Right hindlimb (tissue), 1 donor: Measurements from ENCODE around the gene GNAI2.
"Not testable (repeated sequence)": the region's sequence is repeated elsewhere in the genome, so short reads cannot be mapped to it uniquely, and the experiment has no call there.

Source experiments
- DNase-seq: peaks from one replicate; pipeline ENCODE4 v3.0.0-alpha.2; 2018

The GNAI2 gene

DNA sequence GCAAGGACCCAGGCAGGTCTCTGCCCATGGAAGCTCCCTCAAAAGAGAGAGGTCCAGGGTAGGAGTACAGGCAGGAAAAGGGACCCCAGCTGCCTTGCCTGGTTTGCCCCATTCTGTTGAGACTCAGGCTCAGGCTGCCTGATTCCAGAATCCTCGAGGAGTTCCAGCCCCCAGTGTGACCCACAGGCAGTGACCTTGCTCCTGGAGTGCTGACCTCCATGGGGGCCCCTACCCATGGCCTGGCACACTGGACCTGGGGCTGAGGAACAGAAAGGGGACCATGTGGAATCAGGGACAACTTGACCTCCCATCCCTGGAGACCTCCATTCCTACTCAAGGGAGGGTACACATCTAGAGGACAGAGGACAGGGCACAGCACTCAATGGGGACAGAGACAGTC lies 29.6 kb downstream of the GNAI2 start:
- no peak for DNase-seq

DNA sequence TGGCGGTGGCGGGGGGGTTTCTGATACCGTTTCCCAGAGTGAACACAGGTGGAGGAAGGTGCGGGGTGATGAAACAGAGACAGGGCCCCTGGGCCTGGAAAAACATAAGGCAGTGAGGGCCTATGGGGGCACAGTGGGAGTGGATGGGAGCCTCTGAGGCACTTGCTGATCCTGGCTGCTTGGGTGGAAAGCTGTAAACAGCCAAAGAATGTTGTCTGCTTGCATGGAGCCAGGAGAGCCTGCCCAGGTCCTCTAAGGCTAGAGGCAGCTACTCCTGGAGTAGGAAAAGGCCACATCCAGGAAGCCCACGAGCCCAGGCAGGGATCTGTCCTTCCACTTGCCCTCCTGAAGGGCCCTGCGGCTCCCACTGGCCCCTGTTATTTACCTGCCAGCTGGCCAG lies 30.0 kb downstream of the GNAI2 start:
- DNase-seq: no peak

DNA sequence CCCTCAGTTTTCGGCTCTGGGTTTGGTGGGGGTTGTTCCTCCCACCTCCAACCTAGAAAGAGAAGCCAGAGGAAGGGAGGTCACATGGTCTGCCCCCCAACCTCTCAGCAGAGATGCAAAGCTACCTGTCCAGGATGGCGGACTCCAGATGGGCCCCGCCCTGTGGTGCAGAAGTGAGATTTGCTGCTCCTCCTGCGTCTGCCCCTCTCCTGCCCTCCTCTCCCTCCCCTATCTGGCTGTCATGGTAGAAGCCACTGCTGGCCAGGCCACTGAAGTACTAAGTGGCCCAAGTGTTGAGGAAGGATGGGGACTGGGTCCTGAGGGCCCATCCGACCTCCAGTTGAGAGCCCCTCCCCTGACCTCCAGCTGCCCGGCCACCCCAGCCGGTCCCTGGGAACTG lies 30.8 kb downstream of the GNAI2 start:
- no peak for DNase-seq

DNA sequence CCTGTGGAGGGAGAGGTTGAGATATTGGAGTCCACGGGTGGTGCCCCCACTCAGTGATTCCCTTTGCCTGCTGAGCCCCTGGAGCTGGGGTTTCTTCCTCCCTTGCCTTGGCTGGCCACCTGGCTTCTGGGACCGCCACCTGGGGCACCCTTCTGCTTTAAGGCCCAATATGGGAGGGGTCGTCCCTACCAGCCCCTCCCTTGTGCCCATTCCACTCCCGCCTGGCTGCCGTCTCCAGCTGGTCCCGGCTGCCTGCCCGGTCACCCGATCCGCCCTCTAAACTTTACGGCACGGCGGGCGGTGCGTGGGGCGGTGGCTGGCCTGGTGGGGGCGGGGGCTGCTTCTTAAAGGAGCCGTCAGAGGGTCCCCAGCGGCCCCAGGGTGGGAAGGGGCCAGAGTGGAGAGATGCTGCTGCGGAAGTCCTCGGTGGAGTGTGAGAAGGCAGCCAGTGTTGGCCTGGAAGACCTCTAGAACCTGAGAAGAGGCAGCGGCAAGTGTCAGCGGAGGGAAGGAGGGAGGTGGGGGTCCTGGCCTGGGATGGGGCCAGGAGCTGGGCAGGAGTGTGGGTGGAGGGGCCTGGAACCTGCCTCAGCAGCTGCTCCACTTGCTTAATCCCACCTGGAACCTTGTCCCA lies 31.4 kb downstream of the GNAI2 start:
- peak; percentile 89 for DNase-seq

DNA sequence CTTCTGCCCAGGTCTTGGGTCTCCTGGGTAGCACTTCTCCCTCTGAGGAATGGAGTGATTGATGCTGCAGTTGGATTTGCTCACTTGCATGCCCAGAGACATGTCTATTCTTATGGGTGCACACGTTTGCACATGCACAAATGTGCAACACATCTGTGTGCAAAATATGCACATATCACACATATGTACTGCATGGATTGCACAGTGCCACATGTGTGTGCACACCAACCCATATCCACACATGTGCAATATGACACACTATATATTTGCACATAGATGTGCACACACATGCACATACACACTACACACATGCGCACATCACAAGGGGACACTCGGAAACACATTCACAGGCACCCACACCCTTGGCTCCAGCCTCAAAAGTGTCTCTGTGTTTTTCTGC lies 32.3 kb downstream of the GNAI2 start:
- DNase-seq: no peak

DNA sequence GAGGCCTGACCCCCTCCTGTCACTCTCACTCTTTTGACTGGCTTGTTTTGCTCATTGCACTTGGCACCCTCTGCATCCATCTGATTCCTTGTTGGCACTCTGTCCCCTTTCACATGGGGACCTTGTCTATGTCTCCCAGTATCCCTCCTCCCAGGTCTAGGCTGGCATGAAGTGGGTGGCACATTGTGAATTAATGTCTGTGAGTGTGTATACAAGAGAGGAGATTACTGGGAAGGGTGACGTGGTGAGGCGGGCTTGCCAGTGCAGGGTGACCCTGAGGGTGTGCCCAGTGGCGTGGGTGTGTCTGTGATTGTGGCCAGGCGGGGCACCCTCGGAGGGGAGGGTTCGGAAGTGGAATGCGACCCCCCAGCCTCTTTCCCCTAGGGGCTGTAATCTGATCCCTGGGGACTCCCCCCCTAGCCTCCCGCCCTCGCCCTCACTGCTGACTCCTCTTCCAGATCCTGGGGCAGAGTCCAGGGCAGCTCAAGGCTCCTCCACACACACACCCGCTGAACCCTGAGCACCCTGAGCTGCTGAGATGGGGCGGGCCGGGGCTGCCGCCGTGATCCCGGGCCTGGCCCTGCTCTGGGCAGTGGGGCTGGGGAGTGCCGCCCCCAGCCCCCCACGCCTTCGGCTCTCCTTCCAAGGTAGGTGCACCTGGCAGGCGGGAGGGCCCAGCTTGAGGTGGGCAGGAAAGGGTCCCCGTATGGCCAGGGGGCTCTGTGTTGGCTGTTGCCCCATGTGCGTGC lies 32.9 kb downstream of the GNAI2 start, which contains the start of gene SEMA3B:
TSS of gene SEMA3B (plus strand) at position 445 of the 749 bp plus-strand sequence. CDS start at position 539, 94 bp downstream.
- peak; percentile 69 for DNase-seq

DNA sequence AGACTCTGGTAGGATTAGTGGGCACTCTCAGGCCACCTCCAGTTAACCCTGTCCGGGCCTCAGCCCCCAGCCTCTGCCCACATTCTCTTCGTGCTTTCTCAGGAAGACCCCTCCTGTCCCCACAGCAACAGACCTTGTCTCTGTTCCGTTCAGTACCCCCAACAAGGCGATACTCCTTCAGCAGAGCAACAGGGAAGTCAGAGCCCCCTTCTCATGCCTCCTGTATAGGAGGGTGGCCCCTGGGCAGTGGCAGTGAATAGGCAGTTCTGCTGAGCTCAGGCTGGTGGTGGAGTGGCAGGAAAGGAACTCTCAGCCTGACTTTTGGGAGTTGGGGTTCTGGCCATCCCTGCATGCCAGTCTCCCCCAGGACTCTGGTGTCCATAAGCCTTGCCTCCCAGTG lies 33.5 kb downstream of the GNAI2 start:
- no peak for DNase-seq

DNA sequence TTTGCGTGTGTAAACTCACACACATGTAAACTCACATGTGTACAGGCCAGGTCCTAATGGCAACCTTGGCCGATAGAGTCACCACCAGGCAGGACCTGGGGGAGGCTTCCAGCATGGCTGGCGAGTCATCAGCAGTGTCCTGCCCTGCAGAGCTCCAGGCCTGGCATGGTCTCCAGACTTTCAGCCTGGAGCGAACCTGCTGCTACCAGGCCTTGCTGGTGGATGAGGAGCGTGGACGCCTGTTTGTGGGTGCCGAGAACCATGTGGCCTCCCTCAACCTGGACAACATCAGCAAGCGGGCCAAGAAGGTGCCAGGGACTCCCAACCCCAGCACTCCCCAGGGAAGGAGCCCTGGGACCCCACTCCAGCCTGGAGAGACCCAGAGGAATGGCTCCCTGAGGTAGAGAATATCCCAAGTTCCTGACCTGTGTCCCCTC lies 34.0 kb downstream of the GNAI2 start:
- no peak for DNase-seq

DNA sequence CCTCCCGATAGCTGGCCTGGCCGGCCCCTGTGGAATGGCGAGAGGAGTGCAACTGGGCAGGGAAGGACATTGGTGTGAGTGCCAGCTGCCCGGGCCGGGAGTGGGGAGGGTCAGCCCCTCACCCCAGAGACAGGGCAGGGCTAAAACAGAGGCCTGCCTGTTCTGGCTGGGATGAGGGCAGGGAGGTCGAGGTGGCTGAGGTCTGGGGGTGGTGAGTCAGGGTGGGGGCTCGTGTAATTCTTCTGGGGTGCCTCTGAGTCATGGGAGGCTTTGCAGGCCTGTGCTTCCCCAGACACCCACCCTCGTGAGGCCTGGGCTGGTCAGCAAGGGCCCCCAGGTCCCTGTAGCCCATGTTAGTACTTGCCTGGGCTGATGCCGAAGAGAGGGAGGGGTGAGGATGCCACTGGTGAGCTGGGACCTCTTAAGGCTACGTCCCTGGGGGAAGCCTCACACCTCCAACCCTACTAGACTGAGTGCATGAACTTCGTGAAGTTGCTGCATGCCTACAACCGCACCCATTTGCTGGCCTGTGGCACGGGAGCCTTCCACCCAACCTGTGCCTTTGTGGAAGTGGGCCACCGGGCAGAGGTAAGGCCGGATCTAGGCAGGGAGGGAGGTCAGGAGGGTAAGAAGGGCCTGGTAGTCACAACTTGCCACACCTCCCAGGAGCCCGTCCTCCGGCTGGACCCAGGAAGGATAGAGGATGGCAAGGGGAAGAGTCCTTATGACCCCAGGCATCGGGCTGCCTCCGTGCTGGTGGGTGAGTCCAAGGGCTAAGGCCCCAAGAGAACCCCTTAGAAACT lies 34.6 kb downstream of the GNAI2 start:
- DNase-seq: no peak

DNA sequence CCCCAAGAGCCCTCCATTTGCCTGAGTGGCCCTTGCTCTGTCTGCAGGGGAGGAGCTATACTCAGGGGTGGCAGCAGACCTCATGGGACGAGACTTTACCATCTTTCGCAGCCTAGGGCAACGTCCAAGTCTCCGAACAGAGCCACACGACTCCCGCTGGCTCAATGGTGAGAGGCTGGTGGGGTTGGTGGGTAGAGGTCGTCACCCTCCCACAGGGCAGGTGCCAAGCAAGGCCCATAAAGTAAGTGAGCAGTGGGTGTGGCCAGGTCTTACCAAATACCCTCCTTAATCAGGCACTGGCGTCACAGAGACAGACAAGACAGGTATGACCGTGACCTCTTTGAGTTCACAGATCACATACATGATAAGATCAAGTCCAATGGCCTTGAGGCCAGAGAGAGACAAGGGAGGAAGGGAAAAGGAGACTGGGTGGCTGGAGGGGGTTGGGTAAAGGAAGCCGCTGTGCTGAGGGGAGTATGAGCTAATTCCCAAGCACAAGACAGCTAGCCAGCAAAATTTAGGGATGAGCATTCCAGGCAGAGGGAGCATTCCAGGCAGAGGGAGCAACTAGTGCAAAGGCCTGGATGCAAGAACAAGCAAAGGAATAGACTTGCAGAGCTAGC lies 35.4 kb downstream of the GNAI2 start:
- DNase-seq: no peak

DNA sequence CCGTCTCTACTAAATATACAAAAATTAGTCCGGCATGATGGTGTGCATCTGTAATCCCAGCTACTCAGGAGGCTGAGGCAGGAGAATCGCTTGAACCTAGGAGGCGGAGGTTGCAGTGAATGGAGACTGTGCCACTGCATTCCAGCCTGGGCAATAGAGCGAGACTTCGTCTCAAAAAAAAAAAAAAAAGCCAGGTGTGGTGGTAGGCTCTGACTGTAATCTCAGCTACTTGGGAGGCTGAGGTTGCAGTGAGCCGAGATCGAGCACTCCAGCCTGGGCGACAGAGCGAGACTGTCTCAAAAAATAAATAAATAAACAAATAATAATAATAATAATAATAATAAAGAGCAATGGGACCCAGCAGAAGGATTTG lies 36.5 kb downstream of the GNAI2 start:
- DNase-seq: not testable (repeated sequence)

DNA sequence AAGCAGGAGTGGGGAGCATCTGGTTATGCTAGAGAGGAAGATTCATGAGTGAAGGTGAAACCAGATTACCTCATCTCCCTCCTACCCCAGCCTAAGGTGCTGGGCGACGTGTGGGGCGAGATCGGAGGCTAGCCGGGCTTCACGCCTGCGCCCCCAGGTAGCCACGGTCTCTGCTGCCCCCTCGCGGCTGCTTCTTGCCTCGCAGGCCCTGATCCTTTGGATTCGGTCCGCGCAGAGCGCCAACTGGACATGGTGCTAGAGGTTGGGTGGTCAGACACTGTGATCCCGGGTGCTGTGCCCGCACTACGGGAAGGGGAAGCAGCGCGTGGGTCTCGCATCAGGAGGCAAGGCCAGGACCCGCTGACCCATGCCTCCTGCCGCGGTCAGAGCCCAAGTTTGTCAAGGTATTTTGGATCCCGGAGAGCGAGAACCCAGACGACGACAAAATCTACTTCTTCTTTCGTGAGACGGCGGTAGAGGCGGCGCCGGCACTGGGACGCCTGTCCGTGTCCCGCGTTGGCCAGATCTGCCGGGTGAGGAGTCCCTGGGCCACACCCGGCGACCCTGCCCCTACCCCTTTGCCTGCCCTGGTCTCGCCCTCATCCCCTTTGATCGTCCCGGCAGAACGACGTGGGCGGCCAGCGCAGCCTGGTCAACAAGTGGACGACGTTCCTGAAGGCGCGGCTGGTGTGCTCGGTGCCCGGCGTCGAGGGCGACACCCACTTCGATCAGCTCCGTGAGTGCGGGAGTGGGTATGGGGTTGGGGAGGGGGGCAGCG lies 37.1 kb downstream of the GNAI2 start:
- peak; percentile 87 for DNase-seq

DNA sequence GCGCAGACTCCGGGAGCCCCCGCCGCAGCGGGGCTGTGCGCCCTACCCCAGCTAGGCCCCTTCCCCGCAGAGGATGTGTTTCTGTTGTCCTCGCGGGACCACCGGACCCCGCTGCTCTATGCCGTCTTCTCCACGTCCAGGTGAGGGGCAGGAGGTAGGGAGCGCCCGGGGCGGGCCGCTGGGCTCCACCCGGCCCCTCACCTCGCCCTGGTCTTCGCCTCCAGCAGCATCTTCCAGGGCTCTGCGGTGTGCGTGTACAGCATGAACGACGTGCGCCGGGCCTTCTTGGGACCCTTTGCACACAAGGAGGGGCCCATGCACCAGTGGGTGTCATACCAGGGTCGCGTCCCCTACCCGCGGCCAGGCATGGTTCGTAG lies 37.7 kb downstream of the GNAI2 start:
- DNase-seq: no peak

DNA sequence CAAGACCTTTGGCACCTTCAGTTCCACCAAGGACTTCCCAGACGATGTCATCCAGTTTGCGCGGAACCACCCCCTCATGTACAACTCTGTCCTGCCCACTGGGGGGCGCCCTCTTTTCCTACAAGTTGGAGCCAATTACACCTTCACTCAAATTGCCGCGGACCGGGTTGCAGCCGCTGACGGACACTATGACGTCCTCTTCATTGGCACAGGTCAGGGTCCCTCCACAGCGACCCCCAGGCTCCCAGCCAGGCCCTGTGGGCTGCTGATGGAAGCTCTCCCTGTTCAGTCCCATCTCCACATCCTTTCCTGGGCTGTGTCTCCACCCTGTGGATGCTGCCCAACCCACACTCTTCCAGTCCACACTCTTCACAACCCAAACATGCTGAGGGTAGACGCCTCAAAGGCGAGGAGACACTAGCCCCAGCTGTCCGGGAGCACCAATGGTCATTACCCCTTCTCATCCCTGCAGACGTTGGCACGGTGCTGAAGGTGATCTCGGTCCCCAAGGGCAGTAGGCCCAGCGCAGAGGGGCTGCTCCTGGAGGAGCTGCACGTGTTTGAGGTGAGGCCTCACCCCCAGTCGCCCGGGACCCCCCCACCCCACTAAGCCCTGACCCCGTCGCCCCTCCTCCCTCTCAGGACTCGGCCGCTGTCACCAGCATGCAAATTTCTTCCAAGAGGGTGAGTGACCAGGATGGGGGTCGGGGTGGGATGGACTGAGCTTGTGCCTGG lies 38.5 kb downstream of the GNAI2 start:
- no peak for DNase-seq

DNA sequence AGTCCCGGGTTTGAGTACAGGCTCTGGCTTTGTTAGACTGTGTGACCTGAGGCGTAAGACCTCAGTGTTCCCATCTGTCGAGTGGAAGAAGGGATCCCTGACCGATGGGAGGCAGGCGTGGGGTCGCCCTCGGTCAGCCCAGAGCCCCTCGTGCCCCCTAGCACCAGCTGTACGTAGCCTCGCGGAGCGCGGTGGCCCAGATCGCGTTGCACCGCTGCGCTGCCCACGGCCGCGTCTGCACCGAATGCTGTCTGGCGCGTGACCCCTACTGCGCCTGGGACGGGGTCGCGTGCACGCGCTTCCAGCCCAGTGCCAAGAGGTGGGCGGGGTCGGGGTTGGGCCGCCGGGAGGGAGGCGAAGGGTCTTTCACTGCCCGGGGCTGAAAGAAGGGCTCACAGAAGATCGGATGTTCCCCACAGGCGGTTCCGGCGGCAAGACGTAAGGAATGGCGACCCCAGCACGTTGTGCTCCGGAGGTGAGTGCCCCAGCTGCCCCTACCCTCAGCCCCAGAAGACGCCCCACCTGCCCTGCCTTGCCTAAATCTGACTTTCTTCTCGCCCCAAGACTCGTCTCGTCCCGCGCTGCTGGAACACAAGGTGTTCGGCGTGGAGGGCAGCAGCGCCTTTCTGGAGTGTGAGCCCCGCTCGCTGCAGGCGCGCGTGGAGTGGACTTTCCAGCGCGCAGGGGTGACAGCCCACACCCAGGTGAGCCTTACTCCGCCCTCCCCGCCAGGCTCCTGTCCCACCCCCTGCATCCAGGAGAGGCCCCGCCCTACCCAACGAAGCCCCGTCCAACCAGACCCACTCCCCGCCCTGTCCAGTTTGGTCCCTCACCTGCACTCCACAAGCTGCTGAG lies 39.4 kb downstream of the GNAI2 start:
- DNase-seq: no peak

DNA sequence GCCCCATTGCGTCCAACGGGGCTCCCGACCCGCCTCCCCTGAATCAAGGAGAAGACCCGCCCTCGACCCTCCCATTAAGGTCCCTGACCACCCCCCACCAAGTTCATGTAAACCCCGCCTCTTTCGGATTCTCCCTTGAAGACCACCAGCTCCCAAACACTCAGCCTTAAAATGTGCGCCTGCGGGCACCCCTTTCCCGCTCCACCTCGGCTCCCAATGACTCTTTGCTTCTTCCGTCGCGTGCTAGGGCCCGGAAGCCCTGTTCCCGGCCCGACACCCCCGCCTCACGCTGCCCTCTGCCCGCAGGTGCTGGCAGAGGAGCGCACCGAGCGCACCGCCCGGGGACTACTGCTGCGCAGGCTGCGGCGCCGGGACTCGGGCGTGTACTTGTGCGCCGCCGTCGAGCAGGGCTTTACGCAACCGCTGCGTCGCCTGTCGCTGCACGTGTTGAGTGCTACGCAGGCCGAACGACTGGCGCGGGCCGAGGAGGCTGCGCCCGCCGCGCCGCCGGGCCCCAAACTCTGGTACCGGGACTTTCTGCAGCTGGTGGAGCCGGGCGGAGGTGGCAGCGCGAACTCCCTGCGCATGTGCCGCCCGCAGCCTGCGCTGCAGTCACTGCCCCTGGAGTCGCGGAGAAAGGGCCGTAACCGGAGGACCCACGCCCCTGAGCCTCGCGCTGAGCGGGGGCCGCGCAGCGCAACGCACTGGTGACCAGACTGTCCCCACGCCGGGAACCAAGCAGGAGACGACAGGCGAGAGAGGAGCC lies 40.2 kb downstream of the GNAI2 start:
- DNase-seq: no peak

DNA sequence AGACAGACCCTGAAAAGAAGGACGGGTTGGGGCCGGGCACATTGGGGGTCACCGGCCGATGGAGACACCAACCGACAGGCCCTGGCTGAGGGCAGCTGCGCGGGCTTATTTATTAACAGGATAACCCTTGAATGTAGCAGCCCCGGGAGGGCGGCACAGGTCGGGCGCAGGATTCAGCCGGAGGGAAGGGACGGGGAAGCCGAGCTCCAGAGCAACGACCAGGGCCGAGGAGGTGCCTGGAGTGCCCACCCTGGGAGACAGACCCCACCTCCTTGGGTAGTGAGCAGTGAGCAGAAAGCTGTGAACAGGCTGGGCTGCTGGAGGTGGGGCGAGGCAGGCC lies 40.7 kb downstream of the GNAI2 start:
- DNase-seq: no peak

DNA sequence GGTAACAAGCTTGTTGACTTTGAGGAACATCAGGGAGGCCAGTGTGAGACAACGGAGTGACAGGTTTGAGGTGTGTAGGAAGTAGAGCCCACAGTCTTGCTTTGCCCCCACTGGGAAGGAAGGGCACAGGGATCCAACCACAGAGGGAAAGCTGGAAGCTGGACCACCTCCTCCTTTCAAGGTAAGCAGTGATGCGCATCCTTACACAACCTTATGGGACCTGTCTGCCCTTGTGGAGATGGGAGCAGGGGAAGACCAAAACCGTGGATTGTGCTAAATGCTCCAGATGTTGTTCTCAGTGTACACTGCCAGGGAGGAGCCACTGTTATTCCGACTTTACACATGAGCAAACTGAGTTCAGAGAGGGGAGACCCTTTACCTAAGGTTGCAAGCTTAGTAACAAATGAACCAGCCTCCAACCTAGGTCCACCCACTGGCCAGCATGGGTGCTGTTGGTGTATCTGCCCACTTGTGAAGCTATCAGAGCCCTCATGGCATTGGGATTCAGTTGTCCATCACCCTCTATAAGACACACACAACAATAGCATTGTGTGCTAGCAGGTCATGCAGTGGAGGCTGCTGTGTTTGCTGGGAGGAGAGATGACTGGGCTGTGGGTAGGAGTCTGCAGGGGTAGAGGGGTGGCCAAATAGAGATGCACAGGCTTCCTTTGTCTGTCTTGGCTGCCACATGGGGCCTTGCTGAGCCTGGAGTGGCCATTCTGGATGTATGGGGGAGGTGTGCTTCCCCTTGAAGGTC lies 42.3 kb downstream of the GNAI2 start:
- no peak for DNase-seq

DNA sequence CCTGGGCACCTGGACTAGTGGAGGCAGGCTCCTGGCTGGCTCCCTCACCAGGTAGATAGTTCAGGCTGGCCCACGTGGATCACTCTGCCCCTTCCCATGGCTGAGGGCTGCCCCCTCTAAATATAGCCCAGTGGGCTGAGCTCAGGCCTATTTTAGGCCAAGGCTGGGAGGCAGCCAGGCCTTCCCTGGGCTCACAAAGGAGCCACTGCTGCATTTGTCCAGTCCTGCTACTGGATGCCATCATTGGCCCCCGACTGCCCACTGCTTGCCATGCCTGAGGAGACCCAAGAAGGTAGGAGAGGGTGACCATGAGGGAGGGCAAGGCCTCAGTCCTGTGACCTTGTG lies 42.8 kb downstream of the GNAI2 start, which contains the start of gene LSMEM2:
TSS of gene LSMEM2 (plus strand) at position 208 of the 345 bp plus-strand sequence. CDS start at position 235, 27 bp downstream.
- DNase-seq: no peak
